ENCODE data around the gene PRKG1.
"Not testable (repeated sequence)": the region's sequence is repeated elsewhere in the genome, so short reads cannot be mapped to it uniquely, and the experiment has no call there.

The PRKG1 gene

DNA sequence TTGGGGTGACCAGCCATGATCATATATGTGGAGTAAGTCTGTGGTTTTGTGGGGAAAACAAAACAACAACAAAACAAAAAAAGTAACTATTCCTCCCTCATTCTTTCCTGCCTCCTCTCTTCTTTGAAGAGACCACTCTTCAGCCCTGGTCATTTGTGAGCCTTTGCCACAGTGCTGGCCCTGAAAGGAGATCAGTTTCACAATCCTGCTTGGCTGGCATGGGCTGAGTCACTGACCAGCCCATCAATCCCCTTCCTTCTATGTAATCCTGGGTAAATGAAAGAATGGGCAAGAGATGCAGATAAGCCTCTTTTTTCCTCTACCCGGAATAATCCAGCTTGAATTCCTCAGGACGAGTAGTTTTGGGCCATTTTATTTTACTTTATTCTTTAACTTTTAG is 611.5 kb downstream of the PRKG1 start:
- DNase-seq: no peak

DNA sequence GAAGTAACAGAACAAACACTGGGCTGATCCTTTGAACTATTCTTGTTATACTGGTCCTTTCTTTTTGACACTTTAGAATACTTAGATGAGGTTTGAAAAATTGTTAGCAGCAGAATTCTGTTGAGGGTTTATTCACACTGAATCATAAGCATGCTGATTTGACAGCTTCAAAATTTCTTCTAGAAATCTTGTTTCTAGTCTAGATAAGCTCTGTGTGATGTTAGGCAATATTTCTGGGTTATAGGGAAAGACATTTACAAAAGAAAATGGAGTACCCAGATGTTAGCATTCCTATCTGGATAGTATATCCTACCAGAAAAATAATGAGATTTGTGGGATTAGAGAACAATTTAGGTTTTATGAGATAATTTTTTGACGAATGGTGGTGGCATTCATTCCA is 613.0 kb downstream of the PRKG1 start:
- DNase-seq: no peak

DNA sequence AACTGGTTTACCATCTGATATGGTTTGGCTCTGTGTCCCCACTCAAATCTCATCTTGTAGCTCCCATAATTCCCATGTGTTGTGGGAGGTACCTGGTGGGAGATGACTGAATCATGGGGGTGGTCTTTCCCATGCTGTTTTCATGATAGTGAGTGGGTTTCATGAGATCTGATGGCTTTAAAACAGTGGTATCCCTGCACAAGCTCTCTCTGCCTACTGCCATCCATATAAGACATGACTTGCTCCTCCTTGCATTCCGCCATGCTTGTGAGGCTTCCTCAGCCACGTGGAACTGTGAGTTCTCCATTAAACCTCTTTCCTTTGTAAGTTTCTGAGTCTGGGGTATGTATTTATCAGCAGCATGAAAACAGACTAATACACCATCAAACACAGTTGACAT is 614.5 kb downstream of the PRKG1 start:
- not testable (repeated sequence) for DNase-seq

DNA sequence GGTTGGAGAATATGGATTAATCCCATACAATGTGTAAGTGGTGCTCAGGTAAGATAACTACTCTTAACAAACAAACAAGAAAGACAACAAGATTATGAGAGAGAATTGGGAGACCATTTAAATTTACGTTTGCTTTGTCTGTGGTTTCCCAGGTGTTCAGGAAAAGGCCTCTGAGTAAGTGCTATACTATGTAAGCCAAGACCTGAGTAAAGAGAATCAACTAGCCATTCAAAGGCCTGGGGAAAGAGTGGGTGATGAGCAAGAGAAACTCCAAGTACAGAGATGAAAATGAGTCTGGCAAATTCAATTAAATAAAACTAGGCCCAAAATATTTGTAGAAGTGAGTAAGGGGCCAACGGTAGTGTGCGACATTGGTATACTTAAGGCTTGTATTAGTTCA is 615.2 kb downstream of the PRKG1 start:
- DNase-seq: no peak

DNA sequence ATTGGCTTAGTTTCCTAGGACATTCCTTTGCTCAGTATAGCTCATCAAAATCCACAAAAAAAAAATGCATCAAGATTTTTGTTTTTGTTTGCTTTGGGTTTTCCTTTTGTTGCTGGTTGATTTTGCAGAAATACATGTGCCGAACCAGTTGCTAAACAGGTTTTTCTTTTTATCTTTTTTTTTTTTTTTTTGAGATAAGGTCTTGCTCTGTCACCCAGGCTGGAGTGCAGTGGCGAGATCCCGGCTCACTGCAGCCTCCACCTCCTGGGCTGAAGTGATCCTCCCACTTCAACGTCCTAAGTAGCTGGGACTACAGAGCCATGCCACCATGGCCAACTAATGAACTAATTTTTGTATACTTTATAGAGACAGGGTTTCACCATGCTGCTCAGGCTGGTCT is 616.8 kb downstream of the PRKG1 start:
- no peak for DNase-seq

DNA sequence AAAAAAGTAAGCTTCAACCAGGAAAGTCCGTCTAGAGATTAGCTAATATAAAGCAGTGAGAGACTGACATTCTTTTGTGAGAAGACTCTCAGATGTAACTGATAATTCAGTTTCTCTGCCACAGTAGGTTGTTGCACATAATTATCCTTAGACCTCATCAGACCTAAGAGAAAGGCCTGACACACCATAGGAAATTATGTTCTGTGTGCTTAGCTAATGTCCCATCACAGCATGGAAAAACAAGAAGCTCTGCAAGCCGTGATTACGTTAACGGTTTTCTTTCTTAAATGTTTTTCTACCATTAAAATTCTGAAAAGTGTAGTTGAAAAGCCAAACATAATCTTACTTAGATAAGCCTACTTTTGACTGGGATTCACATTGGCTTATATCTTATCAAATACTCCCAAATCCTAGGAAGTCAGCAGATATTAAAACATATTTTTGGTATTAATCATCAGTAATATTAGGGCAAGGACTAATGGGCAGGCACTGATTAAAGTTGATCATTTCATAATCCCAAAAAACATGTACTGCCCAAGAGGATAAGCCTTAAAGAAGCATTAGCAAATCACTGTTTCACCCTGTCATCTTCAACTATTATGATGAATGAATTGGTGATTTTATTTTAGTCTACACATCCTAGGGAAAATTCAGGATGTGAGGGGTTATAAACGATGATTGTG is 619.9 kb downstream of the PRKG1 start:
- no peak for DNase-seq

DNA sequence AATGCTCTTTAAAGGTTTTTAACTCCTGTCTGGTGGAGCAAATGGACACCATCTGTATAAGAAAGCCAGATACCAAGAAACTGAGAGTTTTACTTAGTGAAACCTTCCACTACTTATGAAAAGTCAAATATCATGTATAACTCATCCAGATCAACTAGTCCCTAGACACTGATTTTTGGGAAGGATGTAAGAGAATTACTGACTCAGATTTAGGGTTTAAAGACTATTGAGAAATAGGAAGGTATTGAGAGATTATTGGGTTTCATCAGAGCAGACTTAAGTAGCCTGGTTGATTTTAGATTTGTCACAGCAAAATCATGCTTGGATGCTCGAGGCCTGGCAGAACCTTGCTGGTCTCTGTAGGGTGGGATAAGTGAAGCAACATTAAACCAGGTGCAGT is 622.0 kb downstream of the PRKG1 start:
- no peak for DNase-seq

DNA sequence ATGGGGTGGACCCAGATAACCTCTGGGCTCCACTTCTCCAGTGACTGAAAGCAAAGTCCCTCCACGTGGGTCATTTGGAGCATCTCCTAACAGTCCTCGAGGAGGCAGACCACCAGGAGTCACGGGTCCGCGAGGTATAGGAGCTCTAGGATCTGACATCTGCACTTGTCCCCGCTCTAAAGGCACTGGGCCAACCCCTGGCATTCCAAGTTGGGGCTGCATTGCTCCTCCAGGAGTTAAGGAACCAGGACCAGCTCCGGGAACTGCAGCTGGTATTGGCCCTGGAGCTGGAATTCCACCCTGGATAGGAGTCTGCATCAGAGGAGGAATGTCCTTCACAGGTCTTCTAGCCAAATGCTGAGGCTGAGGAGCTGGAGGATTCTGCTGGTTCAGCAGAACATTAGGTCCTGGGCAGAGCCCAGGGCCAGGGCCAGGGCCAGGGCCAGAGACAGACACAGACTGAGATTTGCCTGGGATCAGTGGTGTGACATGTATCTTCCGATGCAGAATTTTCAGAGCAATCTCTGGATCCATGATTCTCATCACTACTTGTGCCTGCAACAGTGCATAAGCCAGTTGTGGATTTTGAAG is 624.3 kb downstream of the PRKG1 start:
- DNase-seq: no peak

DNA sequence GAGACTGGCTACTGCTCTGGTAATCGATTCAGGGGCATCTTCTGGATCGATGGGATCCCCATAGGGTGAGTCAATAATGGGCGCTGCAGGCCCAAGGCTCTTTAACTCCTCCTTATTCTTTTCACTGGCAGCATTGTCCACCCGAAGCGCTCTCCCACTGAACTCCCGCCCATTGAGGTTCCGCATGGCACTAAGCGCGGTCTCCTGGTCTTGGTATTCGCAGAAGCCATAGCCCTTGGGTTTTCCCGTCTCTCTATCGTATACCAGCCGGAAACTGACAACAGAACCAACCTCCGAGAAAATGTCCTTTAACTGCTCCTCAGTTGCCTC is 624.8 kb downstream of the PRKG1 start:
- no peak for DNase-seq

DNA sequence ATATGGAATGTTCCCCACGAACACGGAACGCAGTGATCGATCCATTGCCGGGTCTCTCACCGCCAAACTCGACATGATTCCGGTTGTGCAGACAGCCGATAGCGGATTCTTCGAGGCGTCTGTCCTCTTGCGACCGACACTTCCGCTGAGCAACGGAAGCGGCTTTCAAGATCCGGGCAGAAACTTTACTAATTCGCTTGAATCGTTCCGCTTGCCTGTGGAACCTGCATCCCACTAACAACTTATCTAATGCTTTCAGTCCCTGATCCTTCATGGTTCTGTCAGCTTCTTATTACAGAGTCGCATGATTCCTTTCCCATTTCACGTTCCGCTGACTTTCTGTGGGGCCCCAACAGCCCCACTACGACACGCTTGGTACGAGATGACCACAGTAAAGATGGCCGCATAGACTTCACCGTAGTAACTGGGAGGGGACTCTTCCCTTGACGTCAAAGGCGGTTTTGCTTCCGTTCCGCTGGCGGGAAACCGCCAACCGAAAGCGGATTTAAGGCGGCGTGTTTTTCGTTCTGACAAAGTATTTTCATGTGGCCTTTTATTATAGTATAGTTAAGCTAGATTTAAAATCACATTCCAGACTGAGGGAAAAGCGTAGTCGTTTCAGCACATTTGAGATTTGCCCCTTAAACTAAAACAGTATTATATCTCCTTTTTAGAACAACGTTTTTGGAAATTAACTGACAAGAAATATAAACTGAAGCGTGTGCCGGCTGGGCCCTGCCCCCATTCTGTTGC is 625.4 kb downstream of the PRKG1 start, which contains the start of gene CSTF2T:
TSS of gene CSTF2T (minus strand) at position 121 of the 753 bp plus-strand sequence. CDS start at position 75, 46 bp downstream.
- peak; percentile 64 to 75 for DNase-seq

DNA sequence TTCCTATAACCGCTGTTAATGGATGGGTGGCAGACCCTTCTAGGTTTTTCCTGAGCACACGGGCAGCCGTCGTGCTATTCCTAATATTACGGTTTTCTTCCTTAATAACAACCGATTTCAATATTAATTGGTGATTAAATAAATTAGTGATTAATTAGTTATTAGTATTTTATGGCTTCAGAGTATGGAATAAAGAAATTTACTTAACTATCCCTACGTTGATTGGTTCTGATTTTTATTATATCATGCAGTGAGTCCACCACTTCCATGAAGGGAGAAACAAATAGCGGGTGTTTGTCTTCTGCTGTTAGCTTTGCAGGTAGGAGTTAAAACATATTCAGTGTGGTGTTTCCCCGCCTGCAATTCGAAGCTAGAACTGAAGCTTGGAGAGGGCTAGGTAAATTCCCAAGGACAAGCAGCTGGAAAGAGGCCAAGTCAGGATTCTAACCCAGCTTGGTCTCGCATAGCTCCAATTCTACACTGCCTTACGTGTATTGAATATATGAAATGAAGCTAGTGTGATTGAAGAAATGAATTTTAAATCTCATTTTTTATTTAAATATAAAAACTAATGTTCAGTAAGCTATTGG is 626.0 kb downstream of the PRKG1 start:
- peak; percentile 32 to 39 for DNase-seq

DNA sequence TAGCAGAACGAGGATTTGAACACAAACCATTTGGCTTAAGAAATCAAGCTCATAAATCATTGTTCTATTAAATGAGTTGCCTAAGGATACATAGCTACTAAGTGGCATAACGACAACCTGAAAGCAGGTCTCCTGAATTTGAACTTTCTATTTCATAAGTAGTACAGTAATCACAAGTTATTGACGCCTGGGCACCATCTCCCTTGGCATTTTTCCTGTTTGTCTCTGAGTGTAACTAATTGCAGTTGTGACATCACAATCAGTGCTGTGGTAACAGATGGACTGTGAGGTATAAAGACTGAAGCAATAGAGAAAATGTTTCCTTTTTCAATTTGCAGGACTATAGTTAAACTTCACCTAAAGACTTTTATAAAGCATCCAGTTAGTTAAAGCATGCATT is 631.5 kb downstream of the PRKG1 start:
- DNase-seq: no peak

DNA sequence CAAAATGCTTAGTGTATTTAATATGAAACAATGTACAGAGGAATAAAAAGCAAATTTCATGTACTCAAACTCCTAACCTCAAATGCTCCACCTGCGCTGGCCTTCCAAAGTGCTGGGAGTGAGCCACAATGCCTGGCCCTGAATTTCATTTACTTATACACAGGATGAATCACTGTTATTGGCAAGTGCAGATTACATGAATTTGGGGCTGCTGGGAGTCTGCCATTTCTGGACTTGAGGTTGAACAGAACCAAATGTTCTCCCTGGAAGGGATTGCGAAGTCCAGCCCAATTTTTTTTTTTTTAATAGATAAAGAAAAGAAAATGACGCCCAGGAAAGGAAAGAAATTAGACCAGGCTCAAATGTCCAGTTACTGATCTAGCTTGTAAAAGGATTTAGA is 631.9 kb downstream of the PRKG1 start:
- no peak for DNase-seq

DNA sequence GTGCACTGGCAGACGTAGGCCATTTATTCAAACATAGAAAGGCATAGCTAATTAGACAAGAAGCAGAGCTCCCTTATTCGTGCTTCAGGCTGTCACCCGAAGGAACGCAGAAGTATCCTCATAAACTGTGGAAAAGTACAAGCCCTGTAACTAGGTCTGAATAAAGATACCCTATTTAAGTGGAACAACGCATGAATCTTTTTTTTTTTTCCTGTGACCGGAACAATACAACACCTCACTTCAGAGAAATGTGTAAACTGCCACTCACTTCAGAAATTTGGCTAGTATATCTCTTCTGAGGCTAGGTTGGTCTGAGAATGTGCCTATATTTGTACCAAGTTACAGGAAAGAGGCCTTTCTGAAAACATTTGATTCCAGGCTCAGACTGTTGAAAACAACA is 633.1 kb downstream of the PRKG1 start:
- DNase-seq: no peak

DNA sequence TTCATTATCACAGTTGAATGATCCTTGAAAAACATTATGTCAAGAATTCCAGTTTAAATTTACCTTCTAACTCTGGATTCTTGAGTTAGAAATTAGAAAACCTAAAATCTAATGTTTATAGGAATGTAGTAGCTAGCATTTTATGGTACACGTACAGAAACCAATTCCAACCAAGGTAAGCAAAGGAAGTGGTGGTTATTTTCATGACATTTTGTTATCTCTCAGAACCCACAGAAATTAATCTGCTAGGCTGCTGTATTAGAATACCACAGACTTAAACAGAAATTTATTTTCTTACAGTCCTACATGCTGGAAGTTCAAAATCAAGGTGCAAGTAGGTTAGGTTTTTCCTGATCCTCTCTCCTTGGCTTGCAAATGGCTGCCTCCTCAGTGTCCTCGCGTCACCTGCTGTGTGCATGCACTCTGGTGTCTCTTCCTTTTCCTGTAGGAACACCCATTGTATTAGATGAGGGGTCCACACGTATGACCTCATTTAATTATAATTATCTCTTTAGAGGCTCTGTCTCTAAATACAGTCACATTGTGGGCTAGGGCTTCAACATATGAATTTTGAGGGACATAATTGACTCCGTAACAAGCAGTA is 633.6 kb downstream of the PRKG1 start:
- no peak for DNase-seq

DNA sequence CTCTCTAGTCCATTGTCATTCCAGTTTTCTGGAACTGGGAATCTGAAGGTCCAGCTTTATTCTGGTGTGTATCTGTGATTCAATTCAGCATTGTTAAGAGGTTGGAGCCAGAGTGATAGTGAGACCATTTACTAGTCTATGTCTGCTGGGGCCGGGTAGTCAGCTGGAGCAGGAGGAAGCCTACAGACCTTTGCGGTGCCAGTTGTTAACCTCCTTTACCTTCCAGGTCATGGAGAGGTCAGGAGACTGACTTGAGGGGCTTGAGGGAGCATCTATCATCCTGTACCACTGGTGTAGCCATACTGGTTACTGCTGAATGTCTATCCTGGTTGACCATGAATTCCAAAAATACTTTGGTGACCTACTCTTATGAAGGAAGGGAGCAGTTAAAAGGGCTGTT is 634.3 kb downstream of the PRKG1 start:
- no peak for DNase-seq

DNA sequence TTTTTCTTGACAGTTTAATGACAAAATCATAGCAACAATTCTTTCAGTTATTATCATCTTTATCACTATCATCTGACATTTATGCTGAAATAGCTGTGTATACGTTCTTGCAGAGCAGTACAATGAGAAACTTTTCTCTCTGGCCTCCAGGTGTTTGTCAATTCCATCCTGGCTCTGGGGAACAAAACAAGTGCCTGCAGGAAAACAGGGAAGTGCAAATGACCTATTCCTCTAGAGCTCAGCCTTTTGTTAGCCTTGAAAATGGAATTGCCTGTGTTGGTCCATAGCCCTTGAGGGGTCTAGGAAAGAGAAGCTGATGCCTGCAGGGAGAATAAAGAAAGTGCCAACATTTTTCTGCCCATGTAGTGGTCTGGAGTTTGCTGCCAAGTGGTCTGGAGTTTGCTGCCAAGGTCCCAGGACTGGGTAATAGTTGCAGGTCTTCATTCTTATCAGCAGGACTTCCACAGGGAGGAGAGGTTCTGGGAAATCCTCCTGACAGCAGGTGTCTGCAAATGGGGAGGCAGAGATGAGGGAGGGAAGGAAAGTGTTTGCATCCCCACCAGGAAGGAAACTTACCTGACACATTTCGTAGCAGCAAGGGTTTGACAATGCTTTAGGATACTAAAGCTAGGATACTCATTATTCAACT is 635.2 kb downstream of the PRKG1 start:
- DNase-seq: no peak

DNA sequence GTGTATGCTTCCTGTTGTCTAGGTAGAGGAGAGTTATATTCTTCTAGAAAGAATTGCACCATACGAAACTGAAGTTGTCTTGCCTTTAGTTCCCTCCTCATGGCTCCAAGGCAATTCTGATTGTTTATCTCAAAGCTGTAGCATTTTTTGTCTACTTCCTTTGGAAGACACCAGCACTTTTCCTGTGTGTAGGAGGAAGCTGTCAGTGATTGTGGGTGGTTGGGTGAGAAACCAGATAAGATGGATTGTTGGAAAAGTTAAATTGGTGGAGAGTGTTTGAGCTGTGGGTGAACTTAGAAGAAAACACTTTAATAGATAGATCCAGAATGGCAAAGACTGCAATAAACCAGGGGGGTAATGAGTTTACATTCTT is 637.2 kb downstream of the PRKG1 start:
- DNase-seq: no peak

DNA sequence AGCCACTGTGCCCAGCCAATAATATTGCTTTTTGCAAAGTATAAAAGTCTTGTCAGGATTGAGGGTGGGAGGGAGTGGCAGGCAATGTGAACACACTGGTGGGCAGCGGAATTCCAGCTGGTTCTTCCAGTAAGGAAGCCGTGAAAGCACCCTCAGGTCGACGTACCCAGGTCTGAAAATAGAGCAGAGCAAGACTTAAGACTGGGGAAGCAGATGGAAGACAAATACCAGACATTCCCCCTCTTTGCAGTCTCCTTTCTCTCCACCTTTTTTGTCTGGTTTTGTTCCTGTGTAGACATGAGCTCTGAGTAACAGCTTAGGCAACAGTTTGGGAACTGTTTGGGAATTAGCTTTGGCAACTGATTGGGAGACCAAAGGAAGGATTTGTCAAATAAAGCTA is 642.7 kb downstream of the PRKG1 start:
- no peak for DNase-seq

DNA sequence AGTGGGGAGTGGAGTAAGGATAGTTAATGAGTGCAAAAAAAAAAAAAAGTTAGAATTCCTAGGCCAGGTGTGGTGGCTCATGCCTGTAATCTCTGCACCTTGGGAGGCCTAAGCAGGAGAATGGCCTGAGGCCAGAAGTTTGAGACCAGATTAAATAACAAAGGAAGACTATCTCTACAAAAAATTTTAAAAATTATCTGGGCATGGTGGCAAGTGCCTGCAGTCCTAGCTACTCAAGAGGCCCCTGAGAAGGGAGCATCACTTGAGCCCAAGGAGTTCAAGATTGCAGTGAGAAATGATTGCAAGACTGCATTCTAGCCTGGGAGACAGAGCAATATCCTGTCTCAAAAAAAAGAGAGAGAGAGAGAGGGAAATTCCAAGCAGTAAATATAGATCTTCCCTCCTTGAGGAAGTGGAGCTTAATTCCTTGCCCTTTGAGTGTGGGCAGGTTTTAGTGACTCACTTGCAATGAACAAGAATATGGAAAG is 644.6 kb downstream of the PRKG1 start:
- DNase-seq: no peak

DNA sequence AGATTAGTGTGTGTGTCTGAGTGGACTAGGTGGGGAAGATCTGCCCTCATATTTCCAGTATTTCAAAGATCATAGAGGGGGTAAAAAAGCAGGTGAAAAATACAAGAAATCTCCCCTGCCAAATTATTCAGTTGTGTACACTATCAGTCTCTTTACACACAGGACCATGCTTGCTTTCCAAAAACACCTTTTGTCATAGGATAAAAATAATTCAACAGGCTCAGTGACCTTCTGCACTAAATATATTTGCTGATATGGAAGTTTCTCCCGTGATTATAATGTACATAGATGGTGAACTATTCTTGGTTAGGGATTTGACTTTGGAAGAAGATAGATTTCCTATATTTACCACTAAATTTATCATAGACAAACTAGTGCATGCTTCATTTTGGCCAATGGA is 649.8 kb downstream of the PRKG1 start:
- no peak for DNase-seq

DNA sequence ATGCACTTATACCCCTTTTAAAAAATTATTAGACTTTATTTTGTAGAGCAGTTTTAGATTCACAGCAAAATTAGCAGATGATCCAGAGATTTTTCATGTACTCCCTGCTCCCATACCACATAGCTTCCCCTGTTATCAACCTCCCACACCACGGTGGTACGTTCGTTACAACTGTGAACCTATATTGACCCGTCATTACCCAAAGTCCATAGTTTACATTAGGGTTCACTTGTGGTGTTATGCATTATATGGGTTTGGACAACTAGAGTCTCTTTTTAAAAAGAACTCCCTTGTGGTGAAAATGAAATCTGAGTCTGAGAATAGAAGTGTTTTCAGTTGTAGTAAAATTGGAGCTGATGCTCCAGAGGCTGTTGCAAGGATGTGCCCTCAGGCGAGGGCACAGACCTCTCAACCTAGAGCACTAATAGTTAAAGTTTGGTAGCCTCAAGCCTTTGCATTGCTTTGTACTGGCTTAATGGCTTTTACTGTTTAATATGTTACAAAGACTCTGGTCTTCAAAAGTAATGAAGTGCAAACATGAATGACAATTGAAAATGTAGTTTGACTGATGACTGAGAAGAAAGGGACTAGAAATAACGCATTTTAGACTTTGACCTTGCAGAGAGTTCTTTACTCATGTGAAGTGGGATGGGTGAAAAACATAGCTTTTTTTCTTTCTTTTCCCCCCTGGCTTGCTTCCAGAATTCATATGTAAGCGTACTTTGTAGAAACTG is 655.7 kb downstream of the PRKG1 start:
- DNase-seq: no peak
